GM21381 (cell line): Measurements from ENCODE around the gene RUFY1.

Experiments used
- ATAC-seq: cut with Tn5 transposase; IDR thresholded peaks from one replicate; pipeline ENCODE4 v1.9.1; 2021; ENCODE audit warnings: mild to moderate bottlenecking, moderate library complexity; ENCODE audit not compliant: unreplicated experiment

The RUFY1 gene

DNA sequence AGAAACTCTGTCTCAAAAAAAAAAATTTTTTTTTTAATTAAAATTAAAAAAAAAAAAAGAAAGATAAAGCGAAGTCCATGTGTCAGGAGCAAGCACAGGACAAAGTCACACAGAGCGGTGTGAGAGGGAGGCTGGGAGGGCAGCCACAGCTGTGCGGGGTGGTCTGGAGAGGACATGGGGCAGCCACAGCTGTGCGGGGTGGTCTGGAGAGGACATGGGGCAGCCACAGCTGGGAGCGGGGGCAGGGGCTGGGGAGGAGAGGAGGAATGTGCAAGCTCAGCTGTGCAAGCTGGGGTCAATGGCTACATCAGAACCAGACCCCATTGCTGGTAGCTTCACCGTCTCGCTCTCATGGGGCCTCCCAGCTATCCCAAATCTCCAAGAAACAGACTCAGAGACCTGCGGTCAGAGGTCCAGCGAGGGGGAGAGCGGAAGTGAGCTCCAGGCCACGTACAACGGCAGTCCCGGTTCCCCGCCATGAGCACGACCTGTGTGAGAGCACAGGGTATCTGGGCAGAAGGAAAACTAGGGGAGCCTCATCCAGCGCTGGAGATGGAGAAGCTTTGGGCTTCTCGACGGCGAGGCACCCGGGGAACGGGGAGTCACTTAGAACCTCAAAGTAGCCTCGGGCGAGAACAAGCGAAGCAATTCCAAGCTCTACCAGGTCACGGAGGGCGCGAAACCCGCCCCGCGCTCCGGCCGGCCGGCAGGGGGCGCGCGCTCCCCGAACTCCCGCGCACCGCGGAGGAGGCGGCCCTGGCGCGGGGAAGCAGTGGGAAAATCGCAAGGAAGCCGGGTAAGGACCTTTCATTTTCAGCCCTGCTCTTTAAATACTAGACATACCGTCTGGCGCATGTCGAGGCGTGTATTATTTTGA lies 107.2 kb downstream of the RUFY1 start:
- peak; percentile 94 for ATAC-seq

DNA sequence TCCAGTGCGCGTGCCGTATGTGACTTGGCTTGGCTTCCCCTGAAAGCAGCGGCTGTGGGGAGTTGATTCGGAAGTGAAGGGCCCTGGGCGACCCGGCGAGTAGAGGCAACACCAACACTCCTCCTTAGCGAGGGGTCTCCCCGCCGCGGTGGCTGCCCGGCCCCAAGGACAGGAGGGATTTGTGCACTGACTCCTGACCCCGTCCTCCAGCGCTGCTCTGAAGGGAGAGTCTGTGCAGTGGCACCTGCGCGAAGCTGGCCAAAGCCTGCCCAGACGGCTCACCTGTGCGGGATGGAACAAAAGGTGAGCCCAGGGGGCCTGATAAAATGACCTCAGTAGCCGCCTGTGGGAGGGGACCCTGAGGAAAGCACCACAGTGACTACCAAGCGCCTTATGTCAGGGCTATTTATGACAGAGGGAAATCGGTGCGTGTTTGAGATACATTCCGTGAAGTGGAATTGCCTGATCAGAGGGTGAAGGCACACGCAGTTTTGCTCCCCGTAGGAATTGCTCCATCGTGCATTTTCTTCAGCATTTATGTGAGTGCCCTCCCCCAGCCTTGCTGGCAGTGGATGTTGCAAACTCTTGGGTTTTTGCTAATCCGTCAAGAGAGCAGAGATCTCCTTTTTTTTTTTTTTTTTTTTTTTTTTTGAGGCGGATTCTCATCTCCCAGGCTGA lies 108.0 kb downstream of the RUFY1 start:
- ATAC-seq = peak; percentile 73
